Neural cell (in vitro differentiated cells): ENCODE measurements around the gene SPAG6.

Source experiments
- CTCF ChIP-seq: fragments of 450-650 bp; IDR thresholded peaks from 2 replicates; pipeline ENCODE4 v1.5.1; 2014; ENCODE audit warnings: antibody characterized with exemption, mild to moderate bottlenecking, moderate library complexity; ENCODE audit not compliant: poor library complexity, severe bottlenecking
- EP300 ChIP-seq: fragments of 450-650 bp; conservative IDR thresholded peaks from 2 replicates; pipeline ENCODE4 v1.6.1; 2014; ENCODE audit warnings: antibody characterized with exemption, mild to moderate bottlenecking, moderate library complexity; ENCODE audit not compliant: poor library complexity, severe bottlenecking
- RAD21 ChIP-seq: fragments of 450-650 bp; conservative IDR thresholded peaks from 2 replicates; pipeline ENCODE4 v1.6.1; 2014; ENCODE audit warnings: antibody characterized with exemption, mild to moderate bottlenecking, moderate library complexity

GRCh38 chr10:22456486-22456885, 111.2 kb downstream of the SPAG6 start:
- no peak for TF ChIP-seq CTCF
- TF ChIP-seq EP300 = no peak
- no peak for TF ChIP-seq RAD21
